ENCODE data around the gene ARL6IP4.

- TF ChIP-seq EZH2 (IDR thresholded peaks at IDR 0.05) (no peak), CTCF (IDR thresholded peaks at IDR 0.05) (no peak), EZH2phosphoT487 (IDR thresholded peaks at IDR 0.05) (no peak)
These were observed 10.1 kb downstream of the ARL6IP4 start for GRCh38 chr12:122990561-122990960.

Data from neural progenitor cell (in vitro differentiated cells).